ENCODE measurements around the gene MCCC1. TPM values are rescaled to one million over a fixed set of nuclear protein-coding genes. Genes with fewer than 3 reads are reported as not detected.

MCCC1 gene
- total RNA-seq, 3 donors from 2014 or later (not counting 1 experiment from before 2014, with no cell fraction given), result 18.4 to 23.0 (median 21.7) TPM

GRCh38 chr3:183082355-183082915 lies 16.9 kb downstream of the MCCC1 start:
- H3K4me3 ChIP-seq (ENCODE audit: low read length), result no peak overlapping the region
- H3K4me1 ChIP-seq (ENCODE audit: control insufficient read depth, insufficient read depth, low read length), result no peaks in the 10 kb centered on the region
- H3K4me3 Mint-ChIP-seq, result no peak overlapping the region
- ATAC-seq, result no peak
- no peak overlapping the region for H3K27ac ChIP-seq (ENCODE audit: low read length)
- intact Hi-C loops (cut with micrococcal nuclease), result no loop called here
- no peaks in the 10 kb centered on the region for H3K27me3 ChIP-seq (ENCODE audit: control insufficient read depth, insufficient read depth, low read length)
- H3K36me3 ChIP-seq (ENCODE audit: control insufficient read depth, insufficient read depth, low read length), result peaks cover 49% of the 10 kb centered on the region
- no peak for DNase-seq
- no peak for TF ChIP-seq CTCF (IDR thresholded peaks at IDR 0.05)
- no peak overlapping the region for H3K27ac Mint-ChIP-seq
- H3K36me3 Mint-ChIP-seq, result peaks cover 23% of the 10 kb centered on the region
- H3K9me3 Mint-ChIP-seq, result no peaks in the 10 kb centered on the region
- peaks cover 0 to 6% of the 10 kb centered on the region in 2 donors for H3K4me1 Mint-ChIP-seq
- H3K9me3 ChIP-seq (ENCODE audit: control insufficient read depth, insufficient read depth, low read length), result no peaks in the 10 kb centered on the region
- no peaks in the 10 kb centered on the region for H3K27me3 Mint-ChIP-seq (ENCODE audit: low read depth in 2 of 2)
- WGBS (ENCODE audit: insufficient coverage), result 99% methylated on average over 9 of the region's 9 CpGs

GRCh38 chr3:183081459-183082183 lies 17.7 kb downstream of the MCCC1 start:
- Histone ChIP-seq H3K27ac (ENCODE audit: low read length) (no peak overlapping the region), H3K36me3 (ENCODE audit: control insufficient read depth, insufficient read depth, low read length) (peaks cover 44% of the 10 kb centered on the region), H3K4me1 (ENCODE audit: control insufficient read depth, insufficient read depth, low read length) (no peaks in the 10 kb centered on the region), H3K27me3 (ENCODE audit: control insufficient read depth, insufficient read depth, low read length) (no peaks in the 10 kb centered on the region), H3K4me3 (ENCODE audit: low read length) (no peak overlapping the region), H3K9me3 (ENCODE audit: control insufficient read depth, insufficient read depth, low read length) (no peaks in the 10 kb centered on the region)
- H3K36me3 Mint-ChIP-seq, result peaks cover 23% of the 10 kb centered on the region
- ATAC-seq (no peak), DNase-seq (no peak)
- no peaks in the 10 kb centered on the region for H3K27me3 Mint-ChIP-seq (ENCODE audit: low read depth in 2 of 2)
- no peaks in the 10 kb centered on the region for H3K9me3 Mint-ChIP-seq
- intact Hi-C loops (cut with micrococcal nuclease), result no loop called here
- H3K27ac Mint-ChIP-seq, result no peak overlapping the region
- no peak overlapping the region for H3K4me3 Mint-ChIP-seq
- peaks cover 0 to 6% of the 10 kb centered on the region in 2 donors for H3K4me1 Mint-ChIP-seq
- no peak for TF ChIP-seq CTCF (IDR thresholded peaks at IDR 0.05)
- WGBS (ENCODE audit: insufficient coverage), result 84% methylated on average over 6 of the region's 6 CpGs

GRCh38 chr3:183080628-183081027 lies 18.7 kb downstream of the MCCC1 start:
- Mint-ChIP-seq H3K4me1 (peaks cover 0 to 6% of the 10 kb centered on the region in 2 donors), H3K36me3 (peaks cover 14% of the 10 kb centered on the region), H3K27ac (no peak overlapping the region), H3K27me3 (ENCODE audit: low read depth in 2 of 2) (no peaks in the 10 kb centered on the region), H3K4me3 (no peak overlapping the region), H3K9me3 (no peaks in the 10 kb centered on the region)
- no peak for ATAC-seq
- H3K4me3 ChIP-seq (ENCODE audit: low read length), result no peak overlapping the region
- intact Hi-C loops (cut with micrococcal nuclease), result no loop called here
- no peak for DNase-seq
- WGBS (ENCODE audit: insufficient coverage), result 100% methylated on average over 1 of the region's 3 CpGs
- no peak overlapping the region for H3K27ac ChIP-seq (ENCODE audit: low read length)
- H3K4me1 ChIP-seq (ENCODE audit: control insufficient read depth, insufficient read depth, low read length), result no peaks in the 10 kb centered on the region
- H3K9me3 ChIP-seq (ENCODE audit: control insufficient read depth, insufficient read depth, low read length), result no peaks in the 10 kb centered on the region
- no peaks in the 10 kb centered on the region for H3K27me3 ChIP-seq (ENCODE audit: control insufficient read depth, insufficient read depth, low read length)
- TF ChIP-seq CTCF (IDR thresholded peaks at IDR 0.05), result no peak
- peaks cover 37% of the 10 kb centered on the region for H3K36me3 ChIP-seq (ENCODE audit: control insufficient read depth, insufficient read depth, low read length)
